OCI-LY1 (cell line): ENCODE measurements around the gene PCDHA5.
"Not testable (repeated sequence)": the region's sequence is repeated elsewhere in the genome, so short reads cannot be mapped to it uniquely, and the experiment has no call there.

ENCODE experiments used
- H2AFZ ChIP-seq: fragments of 200-600 bp; sonication (generic), shearing (Covaris generic); 2 replicates; pipeline ENCODE4 v1.6.0; 2014; ENCODE audit warnings: antibody characterized with exemption, mild to moderate bottlenecking, low read length
- H3F3A ChIP-seq: fragments of 200-600 bp; sonication (generic), shearing (Covaris generic); 2 replicates; pipeline ENCODE4 v1.6.0; 2014; ENCODE audit warnings: mild to moderate bottlenecking, antibody characterized with exemption, low read length, moderate library complexity; ENCODE audit not compliant: insufficient read depth
- H3K27ac ChIP-seq: fragments of 200-600 bp; sonication (generic); 2 replicates; pipeline ENCODE4 v1.5.1; 2014; ENCODE audit warnings: low read length, mixed run types, mild to moderate bottlenecking, low read depth; ENCODE audit not compliant: poor library complexity, severe bottlenecking
- H3K27me3 ChIP-seq: fragments of 200-600 bp; sonication (generic); 2 replicates; pipeline ENCODE4 v1.6.0; 2014; ENCODE audit warnings: antibody characterized with exemption, mild to moderate bottlenecking, low read length, moderate library complexity; ENCODE audit not compliant: insufficient read depth
- H3K36me3 ChIP-seq: fragments of 200-600 bp; sonication (generic); 2 replicates; pipeline ENCODE4 v1.6.1; 2014; ENCODE audit warnings: mild to moderate bottlenecking, antibody characterized with exemption, low read length, moderate library complexity, mixed read lengths; ENCODE audit not compliant: insufficient read depth
- H3K4me1 ChIP-seq: fragments of 200-600 bp; sonication (generic); 2 replicates; pipeline ENCODE4 v1.5.1; 2014; ENCODE audit warnings: mild to moderate bottlenecking, low read length, moderate library complexity; ENCODE audit not compliant: insufficient read depth, severe bottlenecking
- H3K4me2 ChIP-seq: fragments of 200-600 bp; sonication (generic), shearing (Covaris generic); 2 replicates; pipeline ENCODE4 v1.6.1; 2014; ENCODE audit warnings: low read length
- H3K4me3 ChIP-seq: fragments of 200-600 bp; sonication (generic); 2 replicates; pipeline ENCODE4 v1.5.1; 2014; ENCODE audit warnings: low read length, low read depth, mild to moderate bottlenecking, mixed read lengths; ENCODE audit not compliant: poor library complexity, severe bottlenecking
- H3K79me2 ChIP-seq: fragments of 200-600 bp; shearing (Covaris generic); 2 replicates; pipeline ENCODE4 v1.6.1; 2016; ENCODE audit warnings: mixed run types, low read length, mixed read lengths; ENCODE audit not compliant: insufficient read depth
- H3K9ac ChIP-seq: fragments of 200-600 bp; sonication (generic), shearing (Covaris generic); 2 replicates; pipeline ENCODE4 v1.6.1; 2014; ENCODE audit warnings: mild to moderate bottlenecking, low read length, mixed read lengths
- H3K9me2 ChIP-seq: fragments of 200-600 bp; sonication (generic), shearing (Covaris generic); 2 replicates; pipeline ENCODE4 v1.6.1; 2014; ENCODE audit warnings: low read depth, mild to moderate bottlenecking, low read length, mixed read lengths
- H3K9me3 ChIP-seq: fragments of 200-600 bp; shearing (Covaris generic); 2 replicates; pipeline ENCODE4 v1.6.1; 2014; ENCODE audit warnings: low read length, mixed read lengths
- H4K20me1 ChIP-seq: fragments of 200-600 bp; sonication (generic), shearing (Covaris generic); 2 replicates; pipeline ENCODE4 v1.6.0; 2016; ENCODE audit warnings: mild to moderate bottlenecking, low read length; ENCODE audit not compliant: insufficient read depth
- EZH2 ChIP-seq: fragments of 200-600 bp; sonication (generic), shearing (Covaris generic); IDR thresholded peaks from 2 replicates; pipeline ENCODE4 v1.8.0; 2017; ENCODE audit warnings: borderline replicate concordance, mixed run types, mild to moderate bottlenecking, antibody characterized with exemption, low read length, moderate library complexity, mixed read lengths
- TF ChIP-seq, protein P1 (sequence below): fragments of 200-600 bp; sonication (generic), shearing (Covaris generic); IDR thresholded peaks from 2 replicates; pipeline ENCODE4 v1.5.1; 2017; ENCODE audit warnings: mild to moderate bottlenecking, antibody characterized with exemption, low read length, moderate library complexity, mixed read lengths

Gene PCDHA5

DNA sequence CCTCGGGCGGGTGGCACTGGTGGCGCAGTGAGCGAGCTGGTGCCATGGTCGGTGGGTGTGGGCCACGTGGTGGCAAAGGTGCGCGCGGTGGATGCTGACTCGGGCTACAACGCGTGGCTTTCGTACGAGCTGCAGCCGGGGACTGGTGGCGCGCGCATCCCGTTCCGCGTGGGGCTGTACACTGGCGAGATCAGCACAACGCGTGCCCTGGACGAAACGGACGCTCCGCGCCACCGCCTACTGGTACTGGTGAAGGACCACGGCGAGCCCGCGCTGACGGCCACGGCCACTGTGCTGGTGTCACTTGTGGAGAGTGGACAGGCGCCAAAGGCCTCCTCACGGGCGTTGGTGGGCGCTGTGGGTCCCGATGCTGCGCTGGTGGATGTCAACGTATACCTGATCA is 12.5 kb upstream of the PCDHA5 start:
- H4K20me1 ChIP-seq: no peaks in the 10 kb centered on the region
- no peaks in the 10 kb centered on the region for H3K36me3 ChIP-seq
- no peak overlapping the region for H3K4me3 ChIP-seq
- no peak overlapping the region for H3K4me2 ChIP-seq
- no peak overlapping the region for H3K9ac ChIP-seq
- TF ChIP-seq, protein P1, sequence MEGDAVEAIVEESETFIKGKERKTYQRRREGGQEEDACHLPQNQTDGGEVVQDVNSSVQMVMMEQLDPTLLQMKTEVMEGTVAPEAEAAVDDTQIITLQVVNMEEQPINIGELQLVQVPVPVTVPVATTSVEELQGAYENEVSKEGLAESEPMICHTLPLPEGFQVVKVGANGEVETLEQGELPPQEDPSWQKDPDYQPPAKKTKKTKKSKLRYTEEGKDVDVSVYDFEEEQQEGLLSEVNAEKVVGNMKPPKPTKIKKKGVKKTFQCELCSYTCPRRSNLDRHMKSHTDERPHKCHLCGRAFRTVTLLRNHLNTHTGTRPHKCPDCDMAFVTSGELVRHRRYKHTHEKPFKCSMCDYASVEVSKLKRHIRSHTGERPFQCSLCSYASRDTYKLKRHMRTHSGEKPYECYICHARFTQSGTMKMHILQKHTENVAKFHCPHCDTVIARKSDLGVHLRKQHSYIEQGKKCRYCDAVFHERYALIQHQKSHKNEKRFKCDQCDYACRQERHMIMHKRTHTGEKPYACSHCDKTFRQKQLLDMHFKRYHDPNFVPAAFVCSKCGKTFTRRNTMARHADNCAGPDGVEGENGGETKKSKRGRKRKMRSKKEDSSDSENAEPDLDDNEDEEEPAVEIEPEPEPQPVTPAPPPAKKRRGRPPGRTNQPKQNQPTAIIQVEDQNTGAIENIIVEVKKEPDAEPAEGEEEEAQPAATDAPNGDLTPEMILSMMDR: no peak
- TF ChIP-seq EZH2: no peak
- no peaks in the 10 kb centered on the region for H3K79me2 ChIP-seq
- no peaks in the 10 kb centered on the region for H3K27me3 ChIP-seq
- no peaks in the 10 kb centered on the region for H3K4me1 ChIP-seq
- H3K27ac ChIP-seq: no peak overlapping the region
- H3K9me3 ChIP-seq: no peaks in the 10 kb centered on the region
- H3F3A ChIP-seq: no peaks in the 10 kb centered on the region
- no peaks in the 10 kb centered on the region for H3K9me2 ChIP-seq
- no peak overlapping the region for H2AFZ ChIP-seq

DNA sequence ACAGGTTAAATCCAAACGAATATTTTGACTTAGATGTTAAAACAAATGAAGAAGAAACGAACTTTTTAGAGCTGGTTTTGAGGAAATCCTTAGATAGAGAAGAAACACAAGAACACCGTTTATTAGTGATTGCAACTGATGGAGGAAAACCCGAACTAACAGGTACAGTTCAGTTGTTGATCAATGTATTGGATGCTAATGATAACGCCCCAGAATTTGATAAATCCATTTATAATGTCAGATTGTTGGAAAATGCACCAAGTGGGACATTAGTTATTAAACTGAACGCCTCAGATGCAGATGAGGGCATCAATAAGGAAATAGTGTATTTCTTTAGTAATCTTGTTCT is 842 bp downstream of the PCDHA5 start:
- H3K79me2 ChIP-seq: no peaks in the 10 kb centered on the region
- no peak overlapping the region for H3K9ac ChIP-seq
- TF ChIP-seq, protein P1: no peak
- TF ChIP-seq EZH2: no peak
- no peaks in the 10 kb centered on the region for H3K9me3 ChIP-seq
- no peak overlapping the region for H3K27ac ChIP-seq
- no peak overlapping the region for H3K4me3 ChIP-seq
- H3K4me2 ChIP-seq: no peak overlapping the region
- no peak overlapping the region for H2AFZ ChIP-seq
- H3F3A ChIP-seq: no peaks in the 10 kb centered on the region
- no peaks in the 10 kb centered on the region for H3K9me2 ChIP-seq
- H3K27me3 ChIP-seq: no peaks in the 10 kb centered on the region
- H4K20me1 ChIP-seq: no peaks in the 10 kb centered on the region
- no peaks in the 10 kb centered on the region for H3K36me3 ChIP-seq
- H3K4me1 ChIP-seq: no peaks in the 10 kb centered on the region

DNA sequence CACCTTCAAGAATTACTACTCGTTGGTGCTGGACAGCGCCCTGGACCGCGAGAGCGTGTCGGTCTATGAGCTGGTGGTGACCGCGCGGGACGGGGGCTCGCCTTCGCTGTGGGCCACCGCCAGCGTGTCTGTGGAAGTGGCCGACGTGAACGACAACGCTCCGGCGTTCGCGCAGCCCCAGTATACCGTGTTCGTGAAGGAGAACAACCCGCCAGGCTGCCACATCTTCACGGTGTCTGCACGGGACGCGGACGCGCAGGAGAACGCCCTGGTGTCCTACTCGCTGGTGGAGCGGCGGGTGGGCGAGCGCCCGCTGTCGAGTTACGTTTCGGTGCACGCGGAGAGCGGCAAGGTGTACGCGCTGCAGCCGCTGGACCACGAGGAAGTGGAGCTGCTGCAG is 1.6 kb downstream of the PCDHA5 start:
- not testable (repeated sequence) for H3K27ac ChIP-seq, H4K20me1 ChIP-seq, H3F3A ChIP-seq, H3K9me3 ChIP-seq, H3K36me3 ChIP-seq, H3K9me2 ChIP-seq, H3K4me3 ChIP-seq, H3K4me1 ChIP-seq, H3K27me3 ChIP-seq, H3K4me2 ChIP-seq, H3K9ac ChIP-seq, H3K79me2 ChIP-seq, H2AFZ ChIP-seq

DNA sequence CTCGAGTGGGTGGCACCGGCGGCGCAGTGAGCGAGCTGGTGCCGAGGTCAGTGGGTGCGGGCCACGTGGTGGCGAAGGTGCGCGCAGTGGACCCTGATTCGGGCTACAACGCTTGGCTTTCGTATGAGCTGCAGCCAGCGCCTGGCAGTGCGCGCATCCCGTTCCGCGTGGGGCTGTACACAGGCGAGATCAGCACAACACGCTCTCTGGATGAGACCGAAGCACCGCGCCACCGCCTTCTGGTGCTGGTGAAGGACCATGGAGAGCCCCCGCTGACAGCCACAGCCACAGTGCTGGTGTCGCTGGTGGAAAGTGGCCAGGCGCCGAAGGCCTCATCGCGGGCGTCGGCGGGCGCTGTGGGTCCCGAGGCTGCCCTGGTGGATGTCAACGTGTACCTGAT is 2.1 kb downstream of the PCDHA5 start:
- Histone ChIP-seq H3K27ac (no peak overlapping the region), H3K36me3 (no peaks in the 10 kb centered on the region), H2AFZ (no peak overlapping the region), H3K9ac (no peak overlapping the region), H3K4me3 (no peak overlapping the region), H3K27me3 (no peaks in the 10 kb centered on the region), H3F3A (no peaks in the 10 kb centered on the region), H3K79me2 (no peaks in the 10 kb centered on the region), H4K20me1 (no peaks in the 10 kb centered on the region), H3K4me2 (no peak overlapping the region), H3K9me3 (no peaks in the 10 kb centered on the region), H3K9me2 (no peaks in the 10 kb centered on the region), H3K4me1 (no peaks in the 10 kb centered on the region)
- no peak for TF ChIP-seq EZH2
- TF ChIP-seq, protein P1: no peak
